TTC549 (cell line): ENCODE measurements around the gene DERL3.

Experiments
- FAIRE-seq: peaks from 2 replicates; lab custom pipeline; 2012; peaks lifted over from hg19 to GRCh38; lab: Jason Lieb, UNC

The DERL3 gene

GRCh38 chr22:23831261-23831660, 7.5 kb downstream of the DERL3 start:
- FAIRE-seq = no peak

- FAIRE-seq = no peak
Observed at GRCh38 chr22:23829845-23830372, 8.9 kb downstream of the DERL3 start.

- no peak for FAIRE-seq
Observed at GRCh38 chr22:23828800-23829680, 9.8 kb downstream of the DERL3 start.

- FAIRE-seq = no peak
Observed at GRCh38 chr22:23827351-23827995, 11.3 kb downstream of the DERL3 start.

- FAIRE-seq = no peak
Observed at GRCh38 chr22:23826510-23827350, 12.1 kb downstream of the DERL3 start.

- FAIRE-seq = no peak
Observed at GRCh38 chr22:23825246-23825905, 13.4 kb downstream of the DERL3 start.

- FAIRE-seq = no peak
Observed at GRCh38 chr22:23824476-23825245, 14.1 kb downstream of the DERL3 start.

GRCh38 chr22:23823331-23823791, 15.4 kb downstream of the DERL3 start:
- FAIRE-seq = no peak

- no peak for FAIRE-seq
Observed at GRCh38 chr22:23822101-23822671, 16.6 kb downstream of the DERL3 start.

GRCh38 chr22:23820748-23821211, 18.0 kb downstream of the DERL3 start:
- no peak for FAIRE-seq

GRCh38 chr22:23818541-23818940, 20.3 kb downstream of the DERL3 start:
- FAIRE-seq = no peak

- no peak for FAIRE-seq
Observed at GRCh38 chr22:23817146-23817545, 21.7 kb downstream of the DERL3 start.

- no peak for FAIRE-seq
Observed at GRCh38 chr22:23816156-23816976, 22.4 kb downstream of the DERL3 start.

- FAIRE-seq = no peak
Observed at GRCh38 chr22:23815541-23816155, 23.2 kb downstream of the DERL3 start.

GRCh38 chr22:23812378-23812777, 26.4 kb downstream of the DERL3 start:
- FAIRE-seq = no peak

GRCh38 chr22:23806837-23807236, 32.0 kb downstream of the DERL3 start:
- FAIRE-seq = no peak

- no peak for FAIRE-seq
Observed at GRCh38 chr22:23804781-23805291, 34.0 kb downstream of the DERL3 start.

- FAIRE-seq = no peak
Observed at GRCh38 chr22:23803001-23803819, 35.6 kb downstream of the DERL3 start.
